Embryonic facial prominence (tissue), 1 donor: ENCODE results near the gene ATAD3C.
A peak's percentile ranks its signal among the peaks of the same experiment; 100 is the strongest.
"Not testable (repeated sequence)": the region's sequence is repeated elsewhere in the genome, so short reads cannot be mapped to it uniquely, and the experiment has no call there.

Experiments
- DNase-seq: peaks from one replicate; pipeline ENCODE4 v3.0.0-alpha.2; 2016; ENCODE audit errors: extremely low spot score

The ATAD3C gene

GRCh38 chr1:1472053-1472876 is 22.8 kb downstream of the ATAD3C start:
- not testable (repeated sequence) for DNase-seq

GRCh38 chr1:1476011-1476410 is 26.5 kb downstream of the ATAD3C start:
- DNase-seq: not testable (repeated sequence)

- DNase-seq: no peak
These were observed 27.7 kb downstream of the ATAD3C start for GRCh38 chr1:1477206-1477605.

- no peak for DNase-seq
These were observed 30.3 kb downstream of the ATAD3C start for GRCh38 chr1:1479547-1480487.

- not testable (repeated sequence) for DNase-seq
These were observed 31.0 kb downstream of the ATAD3C start for GRCh38 chr1:1480488-1480867.

GRCh38 chr1:1481811-1482210 is 32.3 kb downstream of the ATAD3C start:
- DNase-seq: not testable (repeated sequence)

GRCh38 chr1:1482856-1483255 is 33.4 kb downstream of the ATAD3C start:
- no peak for DNase-seq

- no peak for DNase-seq
These were observed 34.2 kb downstream of the ATAD3C start for GRCh38 chr1:1483714-1484113.

GRCh38 chr1:1484976-1485750 is 35.7 kb downstream of the ATAD3C start:
- DNase-seq: not testable (repeated sequence)

- DNase-seq: not testable (repeated sequence)
These were observed 36.3 kb downstream of the ATAD3C start for GRCh38 chr1:1485755-1486317.

- no peak for DNase-seq
These were observed 38.2 kb downstream of the ATAD3C start for GRCh38 chr1:1487701-1488100.

GRCh38 chr1:1489231-1489630 is 39.7 kb downstream of the ATAD3C start:
- no peak for DNase-seq

- no peak for DNase-seq
These were observed 40.4 kb downstream of the ATAD3C start for GRCh38 chr1:1489861-1490260.

- DNase-seq: no peak
These were observed 41.2 kb downstream of the ATAD3C start for GRCh38 chr1:1490633-1491230.

- no peak for DNase-seq
These were observed 42.1 kb downstream of the ATAD3C start for GRCh38 chr1:1491601-1492000.

- not testable (repeated sequence) for DNase-seq
These were observed 44.8 kb downstream of the ATAD3C start for GRCh38 chr1:1494311-1494710.

- not testable (repeated sequence) for DNase-seq
These were observed 46.0 kb downstream of the ATAD3C start for GRCh38 chr1:1495461-1495975.

- peak; percentile 6 for DNase-seq
These were observed 55.4 kb downstream of the ATAD3C start for GRCh38 chr1:1504777-1505365.

GRCh38 chr1:1505366-1505798 is 55.9 kb downstream of the ATAD3C start:
- not testable (repeated sequence) for DNase-seq

- DNase-seq: not testable (repeated sequence)
These were observed 56.3 kb downstream of the ATAD3C start for GRCh38 chr1:1505801-1506200.
